HG03565 (cell line): ENCODE results near the gene OR5AN1.
"Not testable (repeated sequence)": the region's sequence is repeated elsewhere in the genome, so short reads cannot be mapped to it uniquely, and the experiment has no call there.

Source experiments
- ATAC-seq: cut with Tn5 transposase; IDR thresholded peaks from one replicate; pipeline ENCODE4 v1.9.1; 2021; ENCODE audit warnings: mild to moderate bottlenecking, moderate library complexity; ENCODE audit not compliant: unreplicated experiment

OR5AN1 gene, protein sequence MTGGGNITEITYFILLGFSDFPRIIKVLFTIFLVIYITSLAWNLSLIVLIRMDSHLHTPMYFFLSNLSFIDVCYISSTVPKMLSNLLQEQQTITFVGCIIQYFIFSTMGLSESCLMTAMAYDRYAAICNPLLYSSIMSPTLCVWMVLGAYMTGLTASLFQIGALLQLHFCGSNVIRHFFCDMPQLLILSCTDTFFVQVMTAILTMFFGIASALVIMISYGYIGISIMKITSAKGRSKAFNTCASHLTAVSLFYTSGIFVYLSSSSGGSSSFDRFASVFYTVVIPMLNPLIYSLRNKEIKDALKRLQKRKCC

DNA sequence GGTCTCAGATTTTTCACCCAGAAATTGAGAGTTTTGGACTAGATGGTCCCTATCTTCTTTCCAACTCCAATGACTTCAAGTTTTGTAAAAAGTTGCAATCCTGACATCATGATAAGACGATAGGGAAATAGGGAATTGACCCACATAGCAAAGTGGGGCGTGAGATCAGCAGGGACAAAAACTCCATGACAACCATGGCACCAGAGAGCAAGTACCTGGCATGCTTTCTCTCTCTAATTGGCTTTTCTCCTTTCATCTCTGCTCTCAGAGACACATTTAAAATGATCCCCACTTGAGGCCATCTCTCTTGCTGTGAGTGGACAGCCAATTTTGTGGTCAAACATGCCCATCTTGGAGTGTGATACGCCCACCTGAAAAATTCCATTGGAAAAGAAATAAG lies at the start of gene OR5AN1:
OR5AN1 (plus strand) TSS at position 301 of the 400 bp plus-strand sequence. CDS start 5,564 bp downstream, outside the sequence.
- no peak for ATAC-seq

DNA sequence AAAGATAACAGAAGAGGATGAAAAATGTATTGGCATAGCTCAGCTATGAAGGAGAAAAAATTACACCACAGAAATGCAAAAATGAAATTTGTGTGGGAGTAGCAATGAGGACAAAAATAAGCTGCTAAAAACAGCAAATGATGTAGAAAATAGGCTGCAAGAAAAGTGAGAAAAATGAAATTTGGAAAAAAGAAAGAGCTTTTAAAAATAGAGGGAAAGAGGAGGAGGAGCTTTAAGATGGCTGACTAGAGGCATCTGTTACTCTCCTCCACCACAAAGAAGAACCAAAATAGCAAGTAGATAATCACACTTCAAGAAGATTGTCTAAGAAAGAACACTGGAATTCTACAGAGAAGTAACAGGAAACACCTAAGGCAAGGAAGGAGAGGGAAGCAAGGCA lies 23.7 kb upstream of the OR5AN1 start:
- no peak for ATAC-seq

DNA sequence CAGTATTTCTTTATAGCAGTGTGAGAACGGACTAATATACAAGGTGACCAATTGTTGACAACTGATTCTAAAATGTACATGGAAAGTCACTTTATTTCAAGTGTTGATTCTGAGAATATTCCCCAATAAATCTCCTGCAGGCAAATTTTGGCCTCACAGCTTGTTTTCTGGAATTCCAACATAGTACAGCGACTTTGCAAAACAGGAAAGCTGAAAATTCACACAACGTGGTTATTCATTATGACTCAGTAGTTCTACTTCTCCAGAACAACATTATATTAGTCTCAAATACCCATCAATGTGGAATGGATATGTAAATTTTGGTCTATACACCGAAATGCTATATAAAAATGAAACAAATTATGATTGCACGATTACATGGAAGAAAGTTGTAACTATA lies 22.5 kb upstream of the OR5AN1 start:
- ATAC-seq, result no peak

DNA sequence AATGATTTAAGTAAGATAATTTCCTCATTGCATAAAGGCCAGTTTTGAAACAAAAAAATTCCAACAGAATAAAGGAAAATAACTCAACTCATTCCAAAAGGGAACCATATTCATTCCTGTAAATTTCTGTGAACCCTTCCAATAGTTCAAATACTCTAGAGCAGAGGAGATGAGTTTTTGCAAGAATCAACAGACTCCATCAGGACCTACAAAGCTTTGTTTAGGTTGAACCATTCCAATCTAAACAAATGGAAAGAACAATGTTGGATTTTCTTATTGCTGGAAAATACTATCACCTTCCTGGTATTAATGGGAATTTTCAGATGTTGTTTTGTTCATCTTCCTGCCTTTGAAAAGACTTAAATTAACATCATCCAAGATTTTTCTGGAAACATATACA lies 21.8 kb upstream of the OR5AN1 start:
- no peak for ATAC-seq

DNA sequence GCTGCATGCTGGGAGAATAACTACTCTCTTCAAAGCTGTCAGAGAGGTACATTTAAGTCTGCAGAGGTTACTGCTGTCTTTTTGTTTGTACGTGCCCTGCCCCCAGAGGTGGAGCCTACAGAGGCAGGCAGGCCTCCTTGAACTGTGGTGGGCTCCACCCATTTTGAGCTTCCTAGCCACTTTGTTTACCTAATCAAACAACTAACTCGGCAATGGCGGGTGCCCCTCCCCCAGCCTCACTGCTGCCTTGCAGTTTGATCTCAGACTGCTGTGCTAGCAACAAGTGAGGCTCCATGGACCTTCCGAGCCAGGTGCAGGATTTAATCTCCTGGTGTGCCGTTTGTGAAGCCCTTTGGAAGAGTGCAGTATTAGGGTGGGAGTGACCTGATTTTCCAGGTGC lies 9.0 kb upstream of the OR5AN1 start:
- ATAC-seq, result not testable (repeated sequence)

DNA sequence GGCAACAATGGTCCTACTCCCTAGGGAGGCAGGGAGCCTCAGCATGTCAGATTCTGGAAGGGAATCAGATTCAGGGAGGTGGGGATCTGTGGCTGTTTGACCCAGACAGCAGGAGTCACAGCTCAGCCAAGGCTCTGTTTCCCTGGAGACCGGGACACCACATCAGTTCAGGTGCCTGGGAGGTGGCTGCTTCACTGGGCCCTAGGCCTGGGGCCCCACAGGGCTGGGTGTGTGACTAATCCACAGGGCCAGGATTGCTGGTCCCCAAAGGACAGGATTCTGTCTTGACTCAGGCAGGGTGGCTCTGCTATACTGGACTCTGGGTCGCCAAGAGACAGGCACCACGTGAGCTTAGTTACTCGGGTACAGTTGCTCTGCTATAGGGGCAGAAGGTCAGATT lies 3.5 kb upstream of the OR5AN1 start:
- ATAC-seq, result no peak

DNA sequence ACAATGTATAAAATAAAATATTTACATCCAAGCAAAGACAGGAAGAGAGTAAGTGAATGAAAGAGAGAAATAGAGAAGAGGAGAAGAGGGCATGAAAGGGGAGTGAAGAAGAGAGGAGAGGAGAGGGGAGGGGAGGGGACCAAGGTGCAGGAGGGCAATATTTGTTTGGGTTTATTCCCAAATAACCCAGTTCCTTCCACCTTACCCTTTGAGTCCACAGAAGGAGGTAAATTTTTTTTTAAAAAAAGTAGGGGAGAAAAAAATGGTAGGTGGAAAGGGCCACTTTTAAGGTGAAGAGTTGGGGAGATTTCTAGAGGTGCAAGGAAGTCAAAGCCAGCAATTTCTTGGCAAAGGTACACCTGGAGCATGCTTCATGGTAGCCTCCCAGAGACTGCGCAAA lies 2.1 kb upstream of the OR5AN1 start:
- no peak for ATAC-seq

DNA sequence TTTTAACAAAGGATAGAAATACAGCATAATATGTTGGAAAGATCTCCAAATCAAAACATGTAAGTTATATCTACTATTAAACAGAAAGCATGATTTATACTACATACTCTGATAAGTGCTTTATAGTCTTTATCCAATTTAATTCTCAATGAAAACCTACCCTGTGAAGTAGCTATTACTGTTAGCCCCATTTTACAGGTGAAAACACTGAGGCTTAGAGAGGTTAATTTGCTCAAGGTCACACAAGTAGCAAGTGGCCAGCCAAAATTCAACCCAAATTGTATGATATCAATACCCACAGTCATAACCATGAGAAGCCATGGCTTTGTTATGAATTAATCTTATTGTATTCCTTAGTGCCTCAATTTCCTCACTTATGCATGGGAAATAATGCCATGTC lies 675 bp upstream of the OR5AN1 start:
- no peak for ATAC-seq

DNA sequence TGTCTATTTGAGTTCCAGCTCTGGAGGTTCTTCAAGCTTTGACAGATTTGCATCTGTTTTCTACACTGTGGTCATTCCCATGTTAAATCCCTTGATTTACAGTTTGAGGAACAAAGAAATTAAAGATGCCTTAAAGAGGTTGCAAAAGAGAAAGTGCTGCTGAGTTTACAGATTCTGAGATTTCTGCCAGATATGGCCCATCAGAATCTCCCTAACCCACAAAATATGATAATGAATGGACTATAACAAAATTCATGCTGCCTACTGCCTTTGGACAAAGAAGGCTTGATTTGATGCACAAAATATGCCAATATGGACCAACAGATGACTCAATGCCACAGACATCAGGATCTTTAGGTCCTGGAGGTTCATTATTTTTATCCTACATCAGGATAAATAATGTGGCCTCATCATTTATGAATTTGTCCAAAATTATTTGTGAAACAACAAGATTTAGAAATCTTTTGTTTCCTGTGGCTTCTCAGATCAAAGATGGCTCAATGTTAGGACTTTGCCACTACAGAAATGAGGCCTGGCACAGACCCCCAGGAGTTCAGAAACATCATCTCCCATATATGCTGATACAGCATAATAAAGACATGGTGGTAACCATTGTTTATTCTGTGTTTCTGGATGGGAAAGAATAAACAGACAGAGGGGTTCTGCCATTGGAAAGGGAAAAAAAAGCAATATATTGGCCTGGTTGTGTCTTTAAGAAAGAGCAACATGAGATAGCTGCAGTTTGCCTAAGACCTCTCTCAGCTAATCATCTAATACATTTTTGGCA lies 6.7 kb downstream of the OR5AN1 start:
- no peak for ATAC-seq

DNA sequence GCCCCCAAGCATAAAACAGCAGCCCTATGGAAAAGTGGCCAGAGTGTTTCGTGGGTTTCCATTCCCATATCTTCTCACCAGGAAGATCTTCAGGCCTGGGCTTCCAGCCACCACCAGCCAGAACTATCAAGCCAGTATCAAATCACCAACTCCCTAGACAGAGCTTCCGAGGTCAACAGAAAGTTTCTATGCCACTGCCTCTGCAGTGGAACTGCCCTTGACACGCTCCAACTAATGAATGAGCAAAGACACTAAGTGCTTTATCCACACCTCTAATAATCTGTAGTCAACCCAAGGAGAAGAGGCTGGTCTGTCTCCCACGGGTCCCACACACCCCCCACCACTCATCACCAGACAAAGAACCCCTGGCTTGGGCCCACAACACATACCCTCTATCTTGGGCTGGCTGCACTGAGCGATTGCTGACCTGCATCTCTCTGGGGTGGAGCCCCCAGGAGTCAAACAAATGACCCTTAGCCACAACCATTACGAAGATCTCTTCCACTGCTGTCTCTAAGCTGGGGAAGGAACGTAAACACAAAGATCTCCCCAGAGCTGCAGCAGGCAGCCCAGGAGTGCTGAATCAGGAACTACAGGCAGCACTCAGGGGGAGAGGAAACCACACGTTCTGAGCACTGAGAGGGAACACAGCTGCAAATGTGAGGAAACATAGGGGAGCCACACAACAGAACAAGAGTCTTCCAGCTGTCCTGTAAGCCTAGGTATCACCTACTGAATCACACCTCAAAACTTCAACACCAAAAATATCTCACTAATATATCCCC lies 9.7 kb downstream of the OR5AN1 start:
- ATAC-seq, result no peak

DNA sequence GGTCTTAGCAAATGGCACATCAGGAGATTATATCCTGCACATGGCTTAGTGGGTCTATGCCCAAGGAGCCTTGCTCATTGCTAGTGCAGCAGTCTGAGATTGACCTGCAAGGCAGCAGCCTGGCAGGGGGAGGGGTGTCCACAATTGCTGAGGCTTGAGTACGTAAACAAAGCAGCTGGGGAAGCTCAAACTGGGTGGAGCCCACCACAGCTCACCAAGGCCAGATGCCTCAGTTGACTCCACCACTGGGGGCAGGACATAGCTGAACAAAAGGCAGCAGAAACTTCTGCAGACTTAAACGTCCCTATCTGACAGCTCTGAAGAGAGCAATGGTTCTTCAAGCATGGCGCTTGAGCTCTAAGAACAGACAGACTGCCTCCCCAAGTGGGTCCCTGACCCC lies 13.6 kb downstream of the OR5AN1 start:
- ATAC-seq, result not testable (repeated sequence)

DNA sequence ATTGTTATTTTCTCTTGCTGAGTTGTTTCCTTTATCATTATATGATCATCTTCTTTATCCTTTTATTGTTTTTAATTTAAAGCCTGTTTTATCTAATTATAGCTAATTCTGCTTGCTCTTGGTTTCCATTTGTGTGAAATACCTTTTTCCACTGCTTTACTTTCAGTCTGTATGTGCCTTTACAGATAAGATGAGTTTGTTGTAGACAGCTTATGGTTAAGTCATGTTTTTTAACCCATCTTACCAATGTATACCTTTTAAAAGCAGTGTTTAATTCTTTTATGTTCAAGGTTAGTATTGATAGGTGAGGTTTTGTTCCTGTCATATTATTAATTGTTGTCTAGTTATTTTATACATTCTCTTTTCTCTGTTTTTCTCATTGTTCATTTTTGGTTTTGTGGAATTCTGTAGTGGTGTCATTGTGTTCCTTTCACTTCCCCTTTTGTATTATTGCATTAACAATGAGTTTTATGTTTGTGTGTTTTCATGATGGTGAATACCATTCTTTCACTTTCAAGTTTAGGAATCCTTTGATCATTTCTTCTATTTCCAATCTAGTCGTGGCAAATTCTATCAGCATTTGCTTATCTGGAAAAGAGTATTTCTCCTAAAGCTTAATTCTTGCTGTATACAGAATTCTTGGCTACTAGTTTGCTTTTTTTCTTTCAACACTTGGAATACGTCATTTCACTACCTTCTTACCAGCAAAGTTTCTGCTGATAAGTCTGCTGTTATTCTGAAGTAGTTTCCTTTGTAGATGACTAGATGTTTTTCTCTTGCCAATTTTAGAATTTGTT lies 21.8 kb downstream of the OR5AN1 start:
- ATAC-seq, result peak; percentile 94

DNA sequence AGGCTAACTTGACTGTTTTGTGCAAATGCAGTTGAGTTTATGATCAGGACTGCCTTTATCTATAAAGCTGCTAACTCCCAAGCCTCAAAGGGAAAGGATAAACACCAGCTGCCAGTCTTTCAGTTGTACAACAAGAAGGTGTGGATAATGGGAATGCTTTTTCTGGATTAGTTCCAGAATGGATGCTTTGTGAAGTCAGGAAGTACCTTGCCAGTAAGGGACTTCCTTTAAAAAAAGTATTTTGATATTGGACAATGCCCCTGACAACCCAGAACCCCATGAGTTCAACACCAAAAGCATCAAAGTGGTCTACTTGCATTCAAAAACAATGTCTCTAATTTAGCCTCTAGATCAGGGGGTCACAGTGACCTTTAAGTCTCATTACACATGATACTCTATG lies 35.5 kb downstream of the OR5AN1 start:
- ATAC-seq, result no peak

DNA sequence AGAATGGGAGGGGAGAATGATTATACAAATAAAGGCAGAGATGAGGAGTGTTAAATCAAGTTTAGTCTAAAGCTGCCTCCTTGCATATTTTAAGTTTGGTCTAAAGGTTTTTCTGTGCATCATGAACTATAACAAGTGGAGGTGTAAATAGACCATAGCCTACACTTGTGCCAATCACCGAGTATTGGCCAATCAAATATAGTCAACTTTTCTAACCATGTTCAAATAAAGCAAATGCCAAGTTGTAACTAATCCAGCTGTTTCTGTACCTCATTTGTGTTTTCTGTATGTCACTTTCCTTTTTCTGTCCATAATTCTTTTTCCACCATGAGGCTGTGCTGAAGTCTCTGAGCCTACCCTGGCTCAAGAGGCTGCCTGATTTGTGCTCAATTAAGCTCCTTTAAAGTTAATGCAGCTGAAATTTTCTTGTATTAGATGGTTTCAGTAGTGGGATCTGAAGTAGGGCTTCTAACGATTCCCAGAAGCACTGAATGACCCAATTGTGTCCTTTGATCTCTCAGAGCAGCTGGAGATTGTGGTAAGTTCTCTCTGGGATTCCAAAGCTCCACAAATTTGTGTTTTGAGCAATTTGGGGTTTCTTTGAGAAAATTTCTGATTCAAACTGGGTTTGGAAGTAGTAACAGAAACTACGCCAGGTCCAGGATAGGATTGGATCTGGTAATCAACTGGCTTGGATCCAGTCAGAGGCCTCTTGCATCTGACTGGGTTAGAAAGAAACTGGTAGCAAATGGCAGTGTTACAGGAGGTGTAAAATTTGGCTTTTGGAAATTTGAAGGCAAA lies 42.0 kb downstream of the OR5AN1 start:
- ATAC-seq, result no peak

DNA sequence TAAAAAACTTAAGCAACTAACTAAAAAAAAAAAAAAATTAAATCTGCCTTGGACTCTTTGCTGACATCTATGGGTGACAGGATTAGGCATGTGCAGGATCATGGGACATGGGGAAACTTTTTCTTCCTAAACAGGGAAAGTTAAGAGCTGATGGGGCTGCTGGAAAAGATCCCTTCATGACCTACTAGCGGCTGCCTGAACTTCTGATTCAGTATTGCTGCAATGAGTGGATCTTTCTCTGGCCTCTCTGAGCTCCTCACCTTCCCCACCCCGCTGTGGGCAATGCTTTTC lies 42.5 kb downstream of the OR5AN1 start:
- no peak for ATAC-seq

DNA sequence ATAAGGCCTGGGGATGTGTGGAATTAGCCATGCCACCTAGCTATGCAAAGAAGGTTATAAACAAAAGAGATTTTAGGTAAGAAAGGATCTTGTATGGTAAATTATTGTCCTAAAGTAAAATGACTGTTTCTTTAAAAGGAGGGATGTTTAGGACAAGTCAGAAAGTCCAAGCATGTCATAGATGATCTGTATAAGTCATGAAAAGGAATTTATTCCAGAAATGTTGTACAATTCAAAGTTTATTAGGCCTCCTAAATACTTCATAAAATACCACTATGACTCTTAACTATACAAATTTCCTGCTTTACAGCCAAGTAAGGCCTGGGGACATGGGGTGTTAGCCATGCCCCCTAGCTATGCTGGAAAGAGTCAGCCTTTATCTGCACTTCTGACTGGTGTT lies 44.9 kb downstream of the OR5AN1 start:
- no peak for ATAC-seq

DNA sequence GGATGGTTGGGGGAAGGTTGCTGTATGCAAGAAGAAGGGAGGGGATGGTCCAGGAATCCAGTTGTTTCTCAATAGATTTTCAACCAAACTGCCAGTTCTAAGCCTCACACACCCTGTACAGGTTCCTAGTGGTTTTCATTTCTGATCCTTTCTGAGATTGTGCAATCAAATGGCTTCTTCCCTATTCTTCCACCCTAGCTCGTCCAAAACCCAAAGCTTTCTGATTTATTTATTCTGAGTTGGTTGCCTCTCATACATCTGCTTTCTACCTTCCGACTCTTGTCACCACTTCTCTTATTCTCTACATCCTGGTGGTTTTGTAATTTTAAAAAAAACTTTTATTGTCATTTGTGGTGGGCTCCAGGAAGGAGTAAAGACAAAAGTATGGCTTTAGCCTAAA lies 55.0 kb downstream of the OR5AN1 start:
- no peak for ATAC-seq

DNA sequence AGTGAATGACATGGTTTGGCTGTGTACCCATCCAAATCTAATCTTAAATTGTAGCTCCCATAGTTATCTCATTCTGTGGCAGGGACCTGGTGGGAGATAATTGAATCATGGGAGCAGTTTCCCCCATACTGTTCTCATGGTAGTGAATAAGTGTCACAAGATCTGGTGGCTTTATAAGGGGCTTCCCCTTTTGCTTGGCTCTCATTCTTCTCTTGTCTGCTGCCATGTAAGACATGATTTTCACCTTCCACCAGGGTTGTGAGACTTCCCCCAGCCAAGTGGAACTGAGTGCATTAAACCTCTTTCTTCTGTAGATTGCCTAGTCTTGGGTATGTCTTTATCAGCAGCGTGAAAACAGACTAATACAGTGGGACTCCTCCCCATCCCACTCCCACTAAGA lies 56.4 kb downstream of the OR5AN1 start:
- no peak for ATAC-seq

DNA sequence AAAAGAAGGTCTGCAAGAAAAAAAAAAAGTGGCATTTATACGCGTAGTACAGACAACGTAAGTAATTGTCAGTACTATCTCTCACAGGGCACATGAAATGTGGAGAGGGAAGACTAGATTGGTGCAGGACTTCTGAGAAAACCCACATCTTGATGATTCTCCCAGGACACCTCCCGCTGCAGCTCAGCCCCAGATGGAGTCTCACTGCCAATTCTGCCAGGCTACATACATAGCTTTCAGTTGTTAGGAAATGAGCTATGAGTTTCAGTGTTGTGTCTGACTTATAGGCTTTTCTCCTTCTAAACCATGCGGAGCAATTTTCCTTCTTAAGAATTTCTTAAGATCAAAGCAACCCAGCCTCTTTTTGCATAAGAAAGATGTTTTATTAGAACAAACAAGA lies 57.9 kb downstream of the OR5AN1 start:
- no peak for ATAC-seq

DNA sequence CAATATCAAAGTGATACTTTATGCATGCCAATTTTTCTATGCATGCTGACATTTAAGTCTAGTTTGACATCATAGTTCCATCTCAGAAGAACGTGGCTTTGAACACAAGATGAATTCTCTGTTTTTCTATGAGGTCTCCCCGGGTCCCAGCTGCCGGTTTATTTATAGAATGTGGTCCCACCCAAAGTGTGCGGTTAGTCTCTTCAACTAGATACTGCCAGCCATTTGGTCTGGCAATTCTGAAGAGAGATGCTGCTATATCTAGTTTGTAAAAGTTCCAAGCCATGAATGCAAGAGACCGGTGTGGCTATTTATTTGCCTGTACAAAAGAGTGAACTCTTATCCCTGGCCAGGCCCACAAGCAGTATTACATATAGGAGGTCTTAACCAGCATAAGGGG lies 58.3 kb downstream of the OR5AN1 start:
- no peak for ATAC-seq
